BJ (cell line): ENCODE results near the gene BCL2L1. TPM values are rescaled to one million over a fixed set of nuclear protein-coding genes. Genes with fewer than 3 reads are reported as not detected.

ENCODE experiments used
- CTCF ChIA-PET: fragments of 350-600 bp; formaldehyde crosslinking; extraction: SDS; loops from one replicate; lab custom pipeline; 2021; ENCODE audit warnings: antibody characterized with exemption, inconsistent platforms; lab: Yijun Ruan, JAX
- POLR2A ChIA-PET: fragments of 300-600 bp; sonication (Branson Sonifier 250); formaldehyde crosslinking; extraction: SDS; loops from one replicate; lab custom pipeline; 2021; ENCODE audit warnings: antibody characterized with exemption; lab: Charles Lee
- DNase-seq: peaks from one replicate; pipeline ENCODE4 v3.0.0-alpha.2; 2011; ENCODE audit warnings: low read depth
- H3K27me3 ChIP-seq: 2 replicates; pipeline ENCODE4 v1.6.0; 2011; ENCODE audit warnings: low read length; ENCODE audit not compliant: control insufficient read depth, insufficient read depth
- H3K36me3 ChIP-seq: 2 replicates; pipeline ENCODE4 v1.5.1; 2011; ENCODE audit warnings: low read length; ENCODE audit not compliant: control insufficient read depth, insufficient read depth
- H3K4me3 ChIP-seq: 2 replicates; pipeline ENCODE4 v1.5.1; 2011; ENCODE audit warnings: low read depth, mild to moderate bottlenecking, control low read depth, low read length
- polyA plus RNA-seq: library from polyadenylated mRNA; depleted of rRNA; stranded (reverse); fragments of >200 nt; gene quantifications from 2 replicates; pipeline ENCODE4 v1.2.3, GENCODE V29; 2011
- TF ChIP-seq, protein P1 (sequence below): IDR thresholded peaks from 2 replicates; pipeline ENCODE4 v1.5.1; 2011; ENCODE audit warnings: low read depth, mild to moderate bottlenecking, control low read depth, inconsistent platforms, low read length, moderate library complexity; ENCODE audit not compliant: insufficient read depth

Gene BCL2L1
- polyA plus RNA-seq, 1 experiment: 90.7 TPM

DNA sequence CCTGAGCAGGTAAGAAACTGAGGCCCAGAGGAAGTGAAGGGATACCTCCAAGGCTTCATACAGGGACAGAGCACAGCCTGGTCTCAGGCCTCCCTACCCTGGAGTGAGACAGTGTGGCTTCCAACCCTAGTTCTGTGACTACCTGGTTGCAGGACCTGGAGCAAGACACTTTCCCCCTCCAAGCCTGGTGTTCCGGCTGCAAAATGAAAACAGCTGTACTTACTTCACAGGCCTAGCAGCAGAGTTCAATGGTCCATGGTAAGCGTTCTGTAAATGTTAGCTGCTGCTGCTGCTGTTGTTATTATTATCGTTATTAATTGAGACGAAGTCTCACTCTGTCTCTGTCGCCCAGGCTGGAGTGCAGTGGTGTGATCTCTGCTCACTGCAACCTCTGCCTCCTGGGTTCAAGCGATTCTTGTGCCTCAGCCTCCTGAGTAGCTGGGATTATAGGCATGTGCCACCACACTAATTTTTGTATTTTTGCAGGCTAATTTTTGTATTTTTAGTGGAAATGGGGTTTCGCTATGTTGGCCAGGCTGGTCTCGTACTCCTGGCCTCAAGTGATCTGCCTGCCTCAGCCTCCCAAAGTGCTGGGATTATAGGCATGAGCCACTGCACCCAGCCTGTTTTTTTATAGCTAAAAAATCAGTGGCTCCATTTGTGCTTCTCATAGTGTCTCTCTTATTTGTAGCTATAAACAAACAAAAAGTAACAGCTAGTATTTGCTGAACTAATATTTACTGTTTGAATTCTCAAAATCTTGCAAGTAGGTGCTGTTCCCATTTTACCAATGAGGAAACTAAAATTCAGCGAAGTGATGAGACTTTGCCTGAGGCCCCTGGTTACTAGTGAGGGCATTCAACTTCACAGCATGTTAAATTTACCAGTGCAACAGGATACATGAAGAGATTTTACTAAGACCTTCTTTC is 43.0 kb downstream of the BCL2L1 start:
- CTCF ChIA-PET: interaction anchor here (1.3 kb wide), 1 partner anchor 18 kb away, joined by 6 read pairs; no protein-coding TSS in a partner anchor
- H3K27me3 ChIP-seq: no peaks in the 10 kb centered on the region
- H3K4me3 ChIP-seq: no peak overlapping the region
- POLR2A ChIA-PET: no interaction called here
- TF ChIP-seq, protein P1, sequence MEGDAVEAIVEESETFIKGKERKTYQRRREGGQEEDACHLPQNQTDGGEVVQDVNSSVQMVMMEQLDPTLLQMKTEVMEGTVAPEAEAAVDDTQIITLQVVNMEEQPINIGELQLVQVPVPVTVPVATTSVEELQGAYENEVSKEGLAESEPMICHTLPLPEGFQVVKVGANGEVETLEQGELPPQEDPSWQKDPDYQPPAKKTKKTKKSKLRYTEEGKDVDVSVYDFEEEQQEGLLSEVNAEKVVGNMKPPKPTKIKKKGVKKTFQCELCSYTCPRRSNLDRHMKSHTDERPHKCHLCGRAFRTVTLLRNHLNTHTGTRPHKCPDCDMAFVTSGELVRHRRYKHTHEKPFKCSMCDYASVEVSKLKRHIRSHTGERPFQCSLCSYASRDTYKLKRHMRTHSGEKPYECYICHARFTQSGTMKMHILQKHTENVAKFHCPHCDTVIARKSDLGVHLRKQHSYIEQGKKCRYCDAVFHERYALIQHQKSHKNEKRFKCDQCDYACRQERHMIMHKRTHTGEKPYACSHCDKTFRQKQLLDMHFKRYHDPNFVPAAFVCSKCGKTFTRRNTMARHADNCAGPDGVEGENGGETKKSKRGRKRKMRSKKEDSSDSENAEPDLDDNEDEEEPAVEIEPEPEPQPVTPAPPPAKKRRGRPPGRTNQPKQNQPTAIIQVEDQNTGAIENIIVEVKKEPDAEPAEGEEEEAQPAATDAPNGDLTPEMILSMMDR: no peak
- no peak for DNase-seq
- H3K36me3 ChIP-seq: peaks cover 5% of the 10 kb centered on the region

DNA sequence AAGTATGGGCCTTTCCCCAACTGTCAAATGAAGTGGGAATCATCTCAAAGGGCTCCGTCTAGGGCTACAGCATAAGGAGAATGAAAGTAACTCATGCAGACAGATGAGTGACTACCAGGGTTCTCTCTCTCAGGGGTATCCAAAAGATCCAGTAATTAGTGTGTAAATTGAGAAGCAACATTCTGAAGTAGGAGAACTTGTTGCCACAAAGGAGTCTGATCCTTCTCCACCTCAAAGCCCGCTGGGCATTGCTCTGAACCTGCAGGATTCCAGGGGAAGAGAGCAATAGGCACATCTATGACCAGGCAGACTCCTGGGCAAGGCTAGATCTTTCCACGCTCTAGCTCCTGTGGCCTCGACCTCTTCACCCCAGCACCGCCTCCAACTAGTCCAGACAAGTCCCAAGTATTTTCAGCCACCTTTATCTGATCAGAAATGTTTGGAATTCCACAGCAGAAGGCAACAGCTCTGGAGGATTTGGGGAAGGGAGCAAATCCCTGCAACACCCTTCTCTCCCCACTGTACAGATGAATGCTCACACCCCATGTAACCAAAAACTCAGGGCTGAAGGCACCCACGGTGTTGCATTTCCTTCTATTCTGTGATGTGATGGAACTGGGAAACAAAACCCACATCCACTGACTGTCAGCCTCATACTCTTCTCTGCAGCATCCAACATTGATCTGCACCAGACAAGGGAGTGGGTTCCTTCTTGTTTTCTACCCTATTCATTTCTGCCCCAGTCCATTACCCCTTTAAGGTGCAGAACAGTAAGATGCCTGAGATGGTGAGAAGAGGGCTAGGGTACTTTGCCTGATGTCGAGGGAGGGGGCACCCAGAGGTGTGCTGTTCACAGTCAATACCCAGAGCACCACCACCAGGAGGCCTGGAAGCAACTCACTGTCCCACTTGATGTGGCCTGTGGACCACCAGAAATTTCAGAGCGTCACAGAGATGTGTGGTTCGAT is 44.0 kb downstream of the BCL2L1 start:
- Histone ChIP-seq H3K27me3 (no peaks in the 10 kb centered on the region), H3K4me3 (no peak overlapping the region), H3K36me3 (peaks cover 3% of the 10 kb centered on the region)
- TF ChIP-seq, protein P1: no peak
- CTCF ChIA-PET: interaction anchor here (1.1 to 3.9 kb wide), 4 partner anchors 11 to 45 kb away, joined by 3 to 18 read pairs (median 4); no protein-coding TSS in a partner anchor
- POLR2A ChIA-PET: no interaction called here
- DNase-seq: no peak

DNA sequence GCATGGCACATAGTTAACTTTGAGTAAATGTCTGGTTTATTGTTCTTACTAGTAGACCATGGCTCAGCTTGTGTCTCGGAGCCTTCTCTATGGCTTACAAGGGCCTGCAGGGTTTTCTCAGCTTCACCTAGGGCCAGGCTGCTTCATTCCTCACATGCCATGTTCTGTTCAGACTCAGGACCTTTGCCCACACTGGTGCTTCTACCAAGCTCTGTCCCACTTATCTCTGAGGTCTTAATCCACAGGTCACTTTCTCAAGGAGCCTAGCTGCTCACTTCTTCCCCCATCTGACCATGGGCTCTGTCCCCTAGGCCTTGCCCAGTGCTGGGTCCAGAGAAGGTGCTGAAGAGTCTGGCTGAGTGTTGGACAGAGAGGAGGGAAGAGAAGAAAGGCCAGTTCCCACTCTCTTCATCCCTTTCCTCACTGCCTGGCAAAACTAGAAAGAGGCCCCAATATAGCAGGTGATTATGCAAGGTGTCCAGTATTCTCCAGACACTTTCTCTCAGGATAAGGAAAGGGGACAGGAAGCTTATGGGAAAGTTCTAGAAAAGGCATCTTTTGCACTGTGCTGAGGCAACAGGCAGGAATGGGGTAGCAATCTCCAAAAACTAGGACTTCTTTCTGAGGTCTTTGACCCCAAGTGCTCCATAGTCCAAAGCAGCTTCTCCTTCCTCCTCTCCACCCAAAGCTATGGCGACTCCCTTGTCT is 45.0 kb downstream of the BCL2L1 start:
- H3K4me3 ChIP-seq: no peak overlapping the region
- ChIA-PET POLR2A (no interaction called here), CTCF (interaction anchor here (1.1 to 3.9 kb wide), 4 partner anchors 10 to 46 kb away, joined by 3 to 18 read pairs (median 4); no protein-coding TSS in a partner anchor)
- no peak for DNase-seq
- TF ChIP-seq, protein P1: no peak
- H3K36me3 ChIP-seq: peaks cover 3% of the 10 kb centered on the region
- no peaks in the 10 kb centered on the region for H3K27me3 ChIP-seq

DNA sequence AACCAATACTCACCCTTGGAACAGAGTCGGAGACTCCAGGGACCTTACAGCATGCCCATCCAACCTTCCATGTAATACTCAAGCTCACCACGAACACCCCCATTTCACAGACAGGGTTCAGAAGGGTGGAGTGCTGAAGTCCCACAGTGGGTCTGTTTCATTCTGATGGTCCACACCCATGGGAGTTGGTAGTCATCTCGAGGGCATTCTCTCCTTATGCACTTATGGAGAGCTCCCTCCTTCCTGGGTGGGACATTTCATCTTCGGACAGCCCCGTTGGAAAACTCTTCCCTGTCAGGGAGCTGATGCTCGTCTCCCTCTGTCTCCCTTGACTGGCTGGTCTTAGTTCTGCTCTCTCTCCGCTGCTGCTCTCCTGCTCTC is 46.1 kb downstream of the BCL2L1 start:
- ChIA-PET POLR2A (no interaction called here), CTCF (interaction anchor here (1.2 to 3.9 kb wide), 4 partner anchors 15 to 47 kb away, joined by 3 to 18 read pairs (median 6); partner anchors contain the start of gene BCL2L1)
- peaks cover 5% of the 10 kb centered on the region for H3K36me3 ChIP-seq
- no peaks in the 10 kb centered on the region for H3K27me3 ChIP-seq
- DNase-seq: no peak
- no peak overlapping the region for H3K4me3 ChIP-seq
- TF ChIP-seq, protein P1: no peak
